GM12878 (cell line): ENCODE data around the gene TSPO. TPM values are rescaled to one million over a fixed set of nuclear protein-coding genes. Genes with fewer than 3 reads are reported as not detected.
A peak's percentile ranks its signal among the peaks of the same experiment; 100 is the strongest.

Source experiments
- ATAC-seq: fragments of 200-7000 bp; cut with Tn5 transposase; 3 replicates; pipeline ENCODE4 v1.9.1; 2020; ENCODE audit warnings: mild to moderate bottlenecking, moderate library complexity
- BruUV-seq: library from RNA; stranded (reverse); fragments of 400-500 nt; replicated peaks from 2 replicates; lab custom pipeline; 2021; lab: Mats Ljungman, UMichigan
- CTCF ChIA-PET: fragments of 300-600 bp; sonication (Branson Sonifier 250); formaldehyde crosslinking; extraction: SDS; loops from one replicate; lab custom pipeline; 2021; ENCODE audit warnings: inconsistent platforms; lab: Yijun Ruan, JAX
- POLR2A ChIA-PET: fragments of 350-600 bp; formaldehyde crosslinking; extraction: SDS; loops from one replicate; lab custom pipeline; 2021; ENCODE audit warnings: inconsistent platforms; lab: Charles Lee
- RAD21 ChIA-PET: fragments of 300-600 bp; sonication (Branson Sonifier 250); formaldehyde crosslinking; loops from one replicate; lab custom pipeline; 2023; ENCODE audit warnings: antibody characterized with exemption; ENCODE audit not compliant: unreplicated experiment; lab: Charles Lee
- SMC1A ChIA-PET: fragments of 300-600 bp; sonication (Branson Sonifier 250); formaldehyde crosslinking; loops from one replicate; lab custom pipeline; 2023; ENCODE audit not compliant: unreplicated experiment, uncharacterized antibody; lab: Charles Lee
- DNase-seq: peaks from one replicate; pipeline ENCODE4 v3.0.0-alpha.2; 2011; ENCODE audit warnings: low read depth, low spot score
- FAIRE-seq: peaks from 3 replicates; lab custom pipeline; 2011; peaks lifted over from hg19 to GRCh38; lab: Jason Lieb, UNC
- H2AFZ ChIP-seq: 2 replicates; pipeline ENCODE4 v1.6.0; 2011; ENCODE audit warnings: low read depth, low read length, control low read depth; ENCODE audit not compliant: control insufficient read depth
- H3K27ac ChIP-seq: 2 replicates; pipeline ENCODE4 v1.5.1; 2011; ENCODE audit warnings: control low read depth; ENCODE audit not compliant: control insufficient read depth, insufficient read depth
- H3K27me3 ChIP-seq, 2 experiments: replicated peaks in 1 of 2; 2 replicates each; pipeline versions ENCODE4 v1.6.0 to v1.6.1; 2011; ENCODE audit warnings: low read length in 1 of 2; ENCODE audit not compliant: control insufficient read depth in 2 of 2, insufficient read depth in 2 of 2
- H3K36me3 ChIP-seq, 2 experiments: 2 replicates each; pipeline ENCODE4 v1.5.1; 2011; ENCODE audit warnings: low read length in 1 of 2; ENCODE audit not compliant: control insufficient read depth in 2 of 2, insufficient read depth in 2 of 2
- H3K4me1 ChIP-seq: 2 replicates; pipeline ENCODE4 v1.6.1; 2011; ENCODE audit warnings: mild to moderate bottlenecking, low read length, moderate library complexity, mixed read lengths; ENCODE audit not compliant: control insufficient read depth, insufficient read depth
- H3K4me2 ChIP-seq: 2 replicates; pipeline ENCODE4 v1.6.0; 2011; ENCODE audit warnings: control low read depth; ENCODE audit not compliant: control insufficient read depth, insufficient read depth
- H3K4me3 ChIP-seq: fragments of 200-600 bp; sonication (generic); 2 replicates; pipeline ENCODE4 v1.5.1; 2016
- H3K79me2 ChIP-seq: 2 replicates; pipeline ENCODE4 v1.6.0; 2011; ENCODE audit warnings: low read length; ENCODE audit not compliant: control insufficient read depth, insufficient read depth
- H3K9ac ChIP-seq: 2 replicates; pipeline ENCODE4 v1.8.0; 2011; ENCODE audit warnings: low read length, control low read depth, mixed read lengths; ENCODE audit not compliant: control insufficient read depth, insufficient read depth
- H3K9me3 ChIP-seq: replicated peaks from 3 replicates; pipeline ENCODE4 v1.5.1; 2011; ENCODE audit warnings: mild to moderate bottlenecking, low read length; ENCODE audit not compliant: control insufficient read depth, insufficient read depth
- H4K20me1 ChIP-seq: 2 replicates; pipeline ENCODE4 v1.6.0; 2011; ENCODE audit not compliant: control insufficient read depth, insufficient read depth
- NFIC ChIP-seq: IDR thresholded peaks from 2 replicates; pipeline ENCODE4 v1.6.1; 2012; ENCODE audit warnings: low read depth, mild to moderate bottlenecking, inconsistent platforms, low read length, moderate library complexity
- POLR2A ChIP-seq: IDR thresholded peaks from 2 replicates; pipeline ENCODE4 v1.6.1; 2011; ENCODE audit warnings: low read depth, mild to moderate bottlenecking, low read length
- RBBP5 ChIP-seq: fragments of 200-600 bp; sonication (generic); conservative IDR thresholded peaks from 2 replicates; pipeline ENCODE4 v1.6.1; 2016
- TAF1 ChIP-seq: IDR thresholded peaks from 2 replicates; pipeline ENCODE4 v1.6.1; 2011; ENCODE audit warnings: mild to moderate bottlenecking, low read depth, low read length, borderline replicate concordance
- WGBS: methylation state at CpG from one replicate; pipeline ENCODE4 v1.1.6; 2016; ENCODE audit warnings: low lambda C conversion rate; ENCODE audit not compliant: insufficient replicate concordance, insufficient coverage; ENCODE audit errors: missing lambda C conversion rate; 5-methylcytosine and 5-hydroxymethylcytosine counted together
- in situ Hi-C: fragments of 300-500 bp; cut with MboI; formaldehyde crosslinking; loops from 9 replicates; pipeline ENCODE4 v1.14.3; 2018; ENCODE audit warnings: mixed read lengths
- intact Hi-C: fragments of 100-400 bp; cut with micrococcal nuclease; formaldehyde crosslinking; loops from one replicate; pipeline ENCODE4 v1.14.2; 2022; ENCODE audit not compliant: unreplicated experiment
- polyA plus RNA-seq, 11 experiments: library from polyadenylated mRNA; depleted of rRNA in 4 of 11; unstranded in 6 of 11; stranded (reverse) in 5 of 11; fragments of >200 nt; fragmentation: Nextera tagmentation in 4 of 11; fragmentation: Illumina TruSeq in 1 of 11; extraction: Ambion mirVana in 4 of 11; extraction: Trizol in 1 of 11; gene quantifications; 1 replicate in 1 of 11; 2 replicates in 10 of 11; pipeline versions ENCODE4 v1.2.1 to v1.2.3, GENCODE V29; 2011 to 2016; ENCODE audit warnings: inconsistent platforms in 2 of 11, missing spikeins in 2 of 11, low read depth in 1 of 11
- total RNA-seq, 4 experiments: library from RNA; depleted of rRNA in 3 of 4; stranded (reverse); fragments of >200 nt in 3 of 4; fragmentation: Illumina TruSeq in 1 of 4; extraction: Trizol in 1 of 4; gene quantifications; 2 replicates each; pipeline versions ENCODE4 v1.2.1 to v1.2.3, GENCODE V29; 2013 to 2021
- TF ChIP-seq, protein P1 (sequence below): fragments of 450-650 bp; IDR thresholded peaks from 2 replicates; pipeline ENCODE4 v1.6.1; 2017; ENCODE audit warnings: low read depth, mild to moderate bottlenecking, moderate library complexity

The TSPO gene
- total and polyA plus RNA-seq, 10 of the 15 experiments (the other 5 are each of a cell fraction or from before 2014, with no cell fraction given), result 1.4 to 50.5 (median 18.8) TPM

GRCh38 chr22:43173976-43174720 lies 22.8 kb downstream of the TSPO start:
- H3K27ac ChIP-seq, result no peak overlapping the region
- ChIA-PET POLR2A (no interaction called here), CTCF (no interaction called here), RAD21 (no interaction called here), SMC1A (no interaction called here)
- H3K4me3 ChIP-seq, result no peak overlapping the region
- H3K79me2 ChIP-seq, result no peaks in the 10 kb centered on the region
- no peaks in the 10 kb centered on the region for H3K9me3 ChIP-seq
- H2AFZ ChIP-seq, result no peak overlapping the region
- no peaks in the 10 kb centered on the region for H3K27me3 ChIP-seq
- in situ Hi-C loops, result no loop called here
- intact Hi-C loops, result no loop called here
- no TSS peak for BruUV-seq
- H3K4me1 ChIP-seq, result no peaks in the 10 kb centered on the region
- FAIRE-seq (no peak), DNase-seq (no peak), ATAC-seq (no peak)
- 94% methylated on average over 39 of the region's 39 CpGs for WGBS
- TF ChIP-seq, protein P1, sequence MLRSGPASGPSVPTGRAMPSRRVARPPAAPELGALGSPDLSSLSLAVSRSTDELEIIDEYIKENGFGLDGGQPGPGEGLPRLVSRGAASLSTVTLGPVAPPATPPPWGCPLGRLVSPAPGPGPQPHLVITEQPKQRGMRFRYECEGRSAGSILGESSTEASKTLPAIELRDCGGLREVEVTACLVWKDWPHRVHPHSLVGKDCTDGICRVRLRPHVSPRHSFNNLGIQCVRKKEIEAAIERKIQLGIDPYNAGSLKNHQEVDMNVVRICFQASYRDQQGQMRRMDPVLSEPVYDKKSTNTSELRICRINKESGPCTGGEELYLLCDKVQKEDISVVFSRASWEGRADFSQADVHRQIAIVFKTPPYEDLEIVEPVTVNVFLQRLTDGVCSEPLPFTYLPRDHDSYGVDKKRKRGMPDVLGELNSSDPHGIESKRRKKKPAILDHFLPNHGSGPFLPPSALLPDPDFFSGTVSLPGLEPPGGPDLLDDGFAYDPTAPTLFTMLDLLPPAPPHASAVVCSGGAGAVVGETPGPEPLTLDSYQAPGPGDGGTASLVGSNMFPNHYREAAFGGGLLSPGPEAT, result no peak
- TF ChIP-seq POLR2A, result 0 out of 2 replicates have a peak, but pooled peaks have one; percentile 14
- no peak for TF ChIP-seq NFIC
- TF ChIP-seq RBBP5, result no peak
- no peak for TF ChIP-seq TAF1
- H3K9ac ChIP-seq, result no peak overlapping the region
- no peak overlapping the region for H3K4me2 ChIP-seq
- H4K20me1 ChIP-seq, result no peaks in the 10 kb centered on the region
- peaks cover 3 to 16% of the 10 kb centered on the region in 2 experiments; a peak in 3 of 4 replicates for H3K36me3 ChIP-seq
